Measurements from ENCODE around the gene GM2A. TPM values are rescaled to one million over a fixed set of nuclear protein-coding genes. Genes with fewer than 3 reads are reported as not detected.

GM2A gene
- total and polyA plus RNA-seq, 2 of the 8 experiments (the other 6 are each of a cell fraction or from before 2014, with no cell fraction given), result 18.5 to 32.2 TPM

DNA sequence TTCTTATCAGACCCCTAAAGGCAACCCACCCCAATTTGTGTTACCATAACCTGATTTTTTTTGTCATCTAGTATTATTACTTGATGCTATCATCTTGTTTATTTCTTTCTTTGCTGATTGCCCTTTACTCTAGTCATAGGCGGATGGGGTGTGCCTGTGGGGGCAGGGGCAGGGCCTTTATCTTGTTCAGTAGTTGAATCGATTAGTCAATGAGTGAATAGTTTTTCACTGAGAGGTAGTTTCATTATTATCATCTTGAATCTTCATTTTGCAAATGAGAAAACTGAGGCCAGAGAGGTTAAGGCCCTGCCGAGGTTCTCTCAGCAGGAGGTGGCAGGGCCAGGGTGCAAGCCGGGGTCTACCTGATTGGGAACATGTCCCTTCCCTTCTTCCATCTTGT, 9.4 kb upstream of the GM2A start:
- no peak for DNase-seq (ENCODE audit: low read depth in 1 of 2, low spot score in 2 of 2)
- H3K4me2 ChIP-seq (ENCODE audit: insufficient read depth in 1 of 2, low read depth in 2 of 2, low read length in 2 of 2), result no peak overlapping the region
- H2BK20ac ChIP-seq (ENCODE audit: low read length), result no peak overlapping the region
- ChIA-PET CTCF (ENCODE audit: partially characterized antibody) (interaction anchor here (7.4 kb wide), 1 partner anchor 15 kb away, joined by 75 read pairs; no protein-coding TSS in a partner anchor), POLR2A (ENCODE audit: partially characterized antibody) (no interaction called here)
- no peak overlapping the region for H2BK15ac ChIP-seq (ENCODE audit: low read length)
- H3K27me3 ChIP-seq (replicated peaks in 1 of 4; ENCODE audit: control insufficient read depth in 3 of 4, extremely low read depth in 1 of 4, insufficient read depth in 3 of 4, low read length in 3 of 4), result no peaks in the 10 kb centered on the region
- H3K23ac ChIP-seq (ENCODE audit: insufficient read length), result no peak overlapping the region
- H3K27ac ChIP-seq (ENCODE audit: low read depth, low read length), result no peak overlapping the region
- no peaks in the 10 kb centered on the region for H4K20me1 ChIP-seq (replicated peaks in 1 of 2; ENCODE audit: control insufficient read depth in 1 of 2, insufficient read depth in 2 of 2, low read length in 2 of 2)
- no peak overlapping the region for H2BK120ac ChIP-seq (replicated peaks; ENCODE audit: low read depth, low read length)
- no peak overlapping the region for H3K14ac ChIP-seq (ENCODE audit: insufficient read length)
- H2AK5ac ChIP-seq (ENCODE audit: low read depth, low read length), result no peak overlapping the region
- H3K23me2 ChIP-seq (ENCODE audit: low read depth, low read length), result no peaks in the 10 kb centered on the region
- WGBS, 2 experiments (ENCODE audit: extremely low coverage in 1 of 2, insufficient coverage in 1 of 2, insufficient read length in 1 of 2, insufficient replicate concordance in 2 of 2, low coverage in 1 of 2, low lambda C conversion rate in 2 of 2, missing lambda C conversion rate in 1 of 2), result 87% methylated on average over 4 of the region's 4 CpGs; no CpG with 5 or more reads in 1 of the 2 experiments
- no peak overlapping the region for H3K4ac ChIP-seq (replicated peaks; ENCODE audit: insufficient read length, low read depth, low read length)
- H3K9me3 ChIP-seq (ENCODE audit: insufficient read depth in 2 of 2, low read depth in 1 of 2, low read length in 1 of 2), result no peaks in the 10 kb centered on the region
- TF ChIP-seq MAX (IDR thresholded peaks at IDR 0.05), result no peak
- H4K8ac ChIP-seq (ENCODE audit: extremely low read depth, insufficient read depth, low read length), result no peak overlapping the region
- peaks cover 2 to 6% (median 6%) of the 10 kb centered on the region in 4 experiments; a peak in 5 of 7 replicates for H3K4me1 ChIP-seq (replicated peaks in 1 of 4; ENCODE audit: control insufficient read depth in 3 of 4, insufficient read depth in 4 of 4, low read length in 3 of 4)
- no peak overlapping the region for H3K18ac ChIP-seq (ENCODE audit: extremely low read depth, low read length)
- no peak overlapping the region for H2AFZ ChIP-seq (ENCODE audit: low read length)
- H2BK12ac ChIP-seq (ENCODE audit: low read depth, low read length), result no peak overlapping the region
- no peak overlapping the region for H3K56ac ChIP-seq (replicated peaks; ENCODE audit: insufficient read length, low read depth, low read length)
- no peak overlapping the region for H4K91ac ChIP-seq (replicated peaks; ENCODE audit: insufficient read length, low read length)
- no peak overlapping the region for H2BK5ac ChIP-seq (ENCODE audit: low read depth, low read length)
- no peak overlapping the region for H3K9ac ChIP-seq (replicated peaks in 1 of 4; ENCODE audit: extremely low read depth in 1 of 4, low read depth in 3 of 4, low read length in 3 of 4)
- no peak for FAIRE-seq
- no peaks in the 10 kb centered on the region for H3K79me2 ChIP-seq (ENCODE audit: control insufficient read depth in 1 of 2, insufficient read depth in 2 of 2, low read length in 2 of 2)
- no peaks in the 10 kb centered on the region; a peak in 1 of 8 replicates for H3K36me3 ChIP-seq (ENCODE audit: control insufficient read depth in 2 of 4, insufficient read depth in 4 of 4, low read length in 3 of 4)
- no peak overlapping the region for H4K5ac ChIP-seq (ENCODE audit: insufficient read length, low read depth, low read length)
- H3K79me1 ChIP-seq (ENCODE audit: low read depth, low read length), result no peaks in the 10 kb centered on the region
- H3K4me3 ChIP-seq (ENCODE audit: extremely low read depth in 1 of 4, insufficient read depth in 2 of 4, low read depth in 3 of 4, low read length in 4 of 4), result no peak overlapping the region
